ENCODE data around the gene NLRC5.
"Not testable (repeated sequence)": the region's sequence is repeated elsewhere in the genome, so short reads cannot be mapped to it uniquely, and the experiment has no call there.

Gene NLRC5

GRCh38 chr16:56982695-56983094 is 6.7 kb upstream of the NLRC5 start:
- DNase-seq = no peak

DNA sequence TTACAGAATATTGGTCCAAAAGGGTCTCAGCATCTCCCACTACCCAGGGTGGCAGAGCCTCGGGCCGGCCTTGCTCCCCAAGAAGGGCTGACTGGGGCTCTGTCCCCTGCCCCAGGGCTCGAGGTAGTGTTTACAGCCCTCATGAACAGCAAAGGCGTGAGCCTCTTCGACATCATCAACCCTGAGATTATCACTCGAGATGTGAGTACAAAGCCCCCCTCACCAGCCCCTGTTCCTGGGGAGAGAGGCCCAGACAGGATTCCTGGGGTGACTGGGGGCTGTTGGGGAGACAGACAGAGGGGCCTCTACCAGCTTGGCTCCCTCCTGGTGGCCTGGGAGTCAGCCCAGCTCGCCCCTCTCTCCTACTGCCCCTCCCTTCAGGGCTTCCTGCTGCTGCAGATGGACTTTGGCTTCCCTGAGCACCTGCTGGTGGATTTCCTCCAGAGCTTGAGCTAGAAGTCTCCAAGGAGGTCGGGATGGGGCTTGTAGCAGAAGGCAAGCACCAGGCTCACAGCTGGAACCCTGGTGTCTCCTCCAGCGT is 6.1 kb upstream of the NLRC5 start:
- no peak for DNase-seq

DNA sequence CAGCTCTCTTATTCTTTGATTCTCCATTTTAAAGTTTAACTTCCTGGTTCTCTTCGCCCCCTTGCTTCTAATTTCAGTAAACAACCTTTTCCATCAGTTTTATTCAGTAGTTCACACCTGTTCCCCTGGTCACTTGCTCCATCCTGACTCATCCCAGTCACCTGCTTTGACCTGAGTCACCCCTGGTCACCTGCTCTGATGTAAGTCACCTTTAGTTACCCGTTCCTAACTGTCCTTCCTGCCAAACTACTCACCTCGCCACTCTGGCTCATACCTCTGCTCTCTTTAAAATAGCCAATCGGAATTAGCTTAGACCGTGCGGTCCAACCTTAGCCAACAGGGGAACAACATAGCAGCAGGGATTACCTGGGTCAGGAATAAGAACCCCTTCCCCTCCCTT is 4.7 kb upstream of the NLRC5 start:
- no peak for DNase-seq

DNA sequence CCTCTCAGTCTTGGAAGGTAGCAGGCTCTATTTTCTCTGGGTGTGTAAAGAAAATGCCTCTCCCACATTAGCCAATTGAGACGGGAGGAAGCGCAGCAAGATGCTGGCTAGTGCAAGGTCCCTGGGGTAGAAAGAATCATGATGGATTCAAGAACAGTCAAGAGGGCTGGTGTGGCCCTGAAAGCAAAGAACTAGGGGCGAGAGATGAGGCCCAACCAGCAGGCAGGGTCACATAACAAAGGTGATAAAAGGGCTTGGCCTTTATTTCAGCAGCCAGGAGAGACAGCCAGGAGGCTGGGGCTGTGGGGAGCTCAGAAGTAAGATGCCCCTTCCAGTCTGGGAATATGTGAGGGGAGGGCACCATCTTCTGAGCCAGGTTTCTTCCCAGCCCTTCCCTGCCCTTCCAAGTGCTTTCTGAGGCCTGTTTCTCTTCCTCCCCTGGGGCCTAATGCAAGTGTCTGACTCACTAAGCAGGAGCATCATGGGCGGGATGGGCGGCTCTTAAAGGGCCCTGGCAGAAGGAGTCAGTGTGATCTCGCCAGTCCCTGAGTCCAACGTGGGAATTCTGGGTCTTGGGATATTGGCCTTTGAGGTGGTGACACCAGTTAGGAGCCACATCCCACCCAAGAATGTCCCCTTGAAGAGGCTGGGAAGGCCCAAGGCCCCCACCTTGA is 3.9 kb upstream of the NLRC5 start:
- DNase-seq = no peak

GRCh38 chr16:56985962-56986360 is 3.4 kb upstream of the NLRC5 start:
- no peak for DNase-seq

DNA sequence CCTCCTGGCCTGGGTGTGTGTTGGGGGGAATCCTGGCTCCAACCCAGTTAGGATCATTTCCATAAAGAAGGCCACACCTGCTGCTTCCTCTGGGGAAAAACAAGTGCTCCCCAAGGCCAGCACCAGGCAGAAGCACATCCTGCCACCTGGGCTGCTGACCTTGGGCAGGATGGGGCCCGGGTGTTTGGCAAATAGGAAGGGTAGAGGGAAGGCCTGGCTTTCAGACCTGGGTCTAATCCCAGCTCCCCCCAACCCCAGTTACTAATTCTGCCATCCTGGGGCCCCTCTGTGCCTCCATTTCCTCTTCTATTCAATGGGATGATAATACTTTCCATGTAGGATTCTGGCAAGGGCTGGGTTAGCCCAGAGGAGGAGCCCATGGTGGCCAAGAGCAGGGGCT is 3.0 kb upstream of the NLRC5 start:
- no peak for DNase-seq

DNA sequence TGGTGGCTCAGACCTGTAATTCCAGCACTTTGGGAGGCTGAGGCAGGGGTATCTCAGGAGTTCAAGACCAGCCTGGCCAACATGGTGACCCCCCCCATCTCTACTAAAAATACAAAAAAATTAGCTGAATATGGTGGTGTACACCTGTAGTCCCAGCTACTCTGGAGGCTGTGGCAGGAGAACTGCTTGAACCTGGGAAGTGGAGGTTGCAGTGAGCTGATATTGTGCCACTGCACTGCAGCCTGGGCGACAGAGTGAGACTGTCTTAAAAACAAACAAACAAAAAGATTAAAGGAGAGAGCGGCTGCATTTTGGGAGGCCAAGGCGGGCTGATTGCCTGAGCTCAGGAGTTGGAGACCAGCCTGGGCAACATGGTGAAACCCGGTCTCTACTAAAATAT is 2.4 kb upstream of the NLRC5 start:
- DNase-seq = not testable (repeated sequence)

- no peak for DNase-seq
Observed at GRCh38 chr16:56987692-56988091, 1.7 kb upstream of the NLRC5 start.

DNA sequence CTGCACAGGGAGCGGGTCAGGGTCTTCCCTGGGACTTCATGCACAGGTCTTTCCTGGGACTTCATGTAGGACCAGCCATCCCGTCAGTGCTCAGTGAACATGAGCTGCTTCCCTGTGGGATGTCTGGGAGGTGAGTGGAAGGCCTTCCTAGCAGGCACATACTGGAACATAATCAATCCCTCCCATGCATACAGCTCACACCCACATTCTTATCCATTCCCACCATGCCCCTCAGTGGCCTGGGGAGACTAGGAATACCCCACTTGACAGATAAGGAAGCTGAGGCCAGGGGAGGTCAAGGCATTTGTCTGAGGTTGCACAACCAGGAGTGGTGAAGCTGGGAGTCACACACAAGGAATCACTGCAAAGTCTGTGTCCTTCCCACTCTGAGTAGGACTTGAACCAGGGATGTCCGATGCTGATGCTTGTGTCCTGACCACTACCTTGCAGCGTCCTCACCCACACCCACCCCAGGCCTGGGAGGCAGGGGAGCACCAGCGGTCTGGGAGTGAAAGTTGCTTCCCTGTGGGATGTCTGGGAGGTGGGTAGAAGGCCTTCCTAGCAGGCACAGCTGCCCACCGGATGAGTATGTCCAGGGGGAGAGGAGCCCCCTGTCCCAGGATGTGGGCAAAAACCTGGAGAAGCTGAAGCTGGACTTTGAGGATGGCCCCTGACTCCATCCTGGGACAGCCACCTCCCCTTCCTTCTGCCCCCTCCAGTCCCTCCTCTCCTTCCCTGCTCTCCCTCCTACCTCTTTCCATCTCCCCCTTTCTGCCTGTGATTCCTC is 1.0 kb upstream of the NLRC5 start:
- DNase-seq = no peak

DNA sequence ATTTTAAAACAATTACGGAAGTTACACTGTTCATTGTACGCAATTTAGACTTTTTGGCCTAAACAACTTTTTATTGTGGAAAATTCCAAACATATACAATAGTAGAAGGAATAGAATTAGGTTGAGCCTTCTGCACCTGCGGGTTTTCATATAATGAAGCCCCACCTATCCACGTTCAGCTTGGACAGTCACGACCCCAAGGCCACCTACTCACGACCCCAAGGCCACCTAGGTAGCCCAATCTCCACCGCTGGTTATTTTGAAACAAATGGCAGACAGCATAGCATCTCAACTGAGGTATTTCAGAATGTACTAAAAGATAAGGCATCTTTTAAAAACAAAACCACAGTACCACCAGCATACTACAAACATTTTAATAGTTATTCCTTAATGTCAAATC is 631 bp downstream of the NLRC5 start:
- DNase-seq = no peak

GRCh38 chr16:56990407-56991286 is 1.3 kb downstream of the NLRC5 start:
- no peak for DNase-seq

DNA sequence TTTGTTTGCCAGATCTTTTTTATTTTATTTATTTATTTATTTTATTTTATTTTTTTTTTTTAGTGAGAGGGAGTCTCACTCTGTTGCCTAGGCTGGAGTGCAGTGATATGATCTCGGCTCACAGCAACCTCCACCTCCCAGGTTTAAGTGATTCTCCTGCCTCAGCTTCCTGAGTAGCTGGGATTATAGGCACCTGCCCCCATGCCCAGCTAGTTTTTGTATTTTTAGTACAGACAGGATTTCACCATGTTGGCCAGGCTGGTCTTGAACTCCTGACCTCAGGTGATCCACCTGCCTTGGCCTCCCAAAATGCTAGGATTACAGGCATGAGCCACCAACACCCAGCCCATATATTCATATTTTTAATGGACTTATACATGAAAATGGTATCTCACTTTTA is 3.1 kb downstream of the NLRC5 start:
- not testable (repeated sequence) for DNase-seq

DNA sequence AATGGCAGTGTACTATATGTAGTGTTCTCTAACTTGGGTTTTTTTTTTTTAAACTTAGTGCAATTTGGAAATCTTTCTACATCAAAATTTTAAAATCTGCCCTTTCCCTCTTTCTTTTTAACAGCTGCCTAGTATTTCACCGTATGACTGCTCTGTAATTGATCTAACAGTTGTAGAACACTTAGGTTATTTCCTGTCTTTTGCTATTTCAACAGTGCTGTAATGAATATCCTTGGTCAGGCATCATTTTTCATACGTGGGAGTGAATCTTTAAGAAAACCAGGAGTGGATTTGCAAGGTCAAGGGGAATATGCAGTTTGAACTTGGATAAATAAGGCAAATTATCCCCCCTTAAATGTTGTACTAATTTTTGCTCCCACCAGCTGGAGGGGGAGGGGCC is 3.8 kb downstream of the NLRC5 start:
- no peak for DNase-seq

DNA sequence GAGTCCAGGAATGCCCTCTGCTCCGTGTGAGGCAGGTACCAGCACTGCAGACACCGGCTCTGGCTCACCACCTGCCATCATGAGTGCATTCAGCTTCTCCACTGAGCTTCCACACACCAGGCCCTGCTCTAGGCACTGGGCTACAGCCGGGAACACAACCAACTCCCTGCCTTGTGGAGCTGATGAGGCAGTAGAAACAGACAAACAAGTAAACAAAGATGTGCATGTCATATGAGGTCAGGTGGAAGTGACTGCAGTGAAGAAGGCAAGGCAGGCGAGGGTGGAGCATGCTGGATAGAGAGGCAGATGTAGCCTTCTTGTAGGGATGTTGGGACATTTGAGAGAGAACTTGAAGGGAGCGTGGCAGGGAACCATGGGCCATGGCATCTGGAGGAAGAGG is 5.0 kb downstream of the NLRC5 start:
- no peak for DNase-seq

GRCh38 chr16:56995136-56995805 is 5.9 kb downstream of the NLRC5 start:
- DNase-seq = no peak

DNA sequence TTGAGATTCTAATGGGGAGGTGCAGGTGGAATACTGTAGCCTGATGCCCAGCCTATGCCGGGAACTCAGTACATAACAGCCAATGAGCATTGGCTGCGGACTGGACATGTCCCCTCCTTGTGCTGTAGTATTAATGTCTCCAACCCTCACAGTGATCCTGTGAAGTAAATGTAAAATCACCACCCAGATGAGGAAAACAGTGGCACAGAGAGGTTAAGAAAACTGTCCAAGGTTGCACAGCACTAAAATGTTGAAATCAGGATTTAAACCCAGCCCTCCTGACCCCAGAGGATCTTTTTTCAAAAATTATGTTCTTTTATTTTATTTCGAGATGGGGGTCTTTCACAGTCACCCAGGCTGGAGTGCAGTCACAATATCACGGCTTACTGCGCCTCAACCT is 7.9 kb downstream of the NLRC5 start:
- DNase-seq = no peak

DNA sequence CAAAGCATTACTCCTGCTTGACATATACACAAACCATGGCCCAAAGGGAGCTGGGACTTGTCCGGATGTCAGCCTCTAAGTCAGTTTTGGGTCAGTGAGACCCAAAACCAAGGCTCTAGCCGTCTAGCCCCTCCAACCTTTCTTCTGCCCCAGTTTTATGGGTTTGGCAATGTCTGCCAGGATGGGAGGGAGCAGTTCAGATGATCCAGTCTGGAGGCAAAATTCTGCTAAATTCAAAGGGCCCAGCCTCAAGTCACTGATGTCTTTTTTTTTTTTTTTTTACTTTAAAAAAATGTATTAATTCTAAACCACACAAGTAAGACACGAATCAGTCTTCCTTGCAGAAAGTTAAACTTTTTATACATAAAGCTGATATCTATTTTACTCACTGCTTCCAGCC is 8.6 kb downstream of the NLRC5 start:
- no peak for DNase-seq

DNA sequence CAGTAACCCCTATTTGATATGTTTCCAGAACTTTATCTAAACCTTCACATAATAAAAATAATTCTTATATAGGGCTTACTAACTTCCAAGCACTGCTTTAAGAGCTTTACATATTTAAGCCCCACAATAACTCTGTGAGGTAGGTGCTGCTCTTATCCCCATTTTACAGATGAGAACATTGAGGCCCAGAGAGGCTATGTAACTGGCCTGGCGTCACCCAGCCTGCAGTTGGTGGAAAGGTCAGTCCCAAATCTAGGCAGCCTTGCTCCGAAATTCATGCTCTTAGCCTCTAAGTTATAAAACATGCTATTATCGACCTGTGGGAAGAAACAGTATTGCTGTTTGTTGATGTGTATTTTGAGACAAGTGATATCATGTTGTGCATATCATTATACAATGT is 9.0 kb downstream of the NLRC5 start:
- DNase-seq = no peak

- no peak for DNase-seq
Observed at GRCh38 chr16:56998861-56999260, 9.5 kb downstream of the NLRC5 start.

DNA sequence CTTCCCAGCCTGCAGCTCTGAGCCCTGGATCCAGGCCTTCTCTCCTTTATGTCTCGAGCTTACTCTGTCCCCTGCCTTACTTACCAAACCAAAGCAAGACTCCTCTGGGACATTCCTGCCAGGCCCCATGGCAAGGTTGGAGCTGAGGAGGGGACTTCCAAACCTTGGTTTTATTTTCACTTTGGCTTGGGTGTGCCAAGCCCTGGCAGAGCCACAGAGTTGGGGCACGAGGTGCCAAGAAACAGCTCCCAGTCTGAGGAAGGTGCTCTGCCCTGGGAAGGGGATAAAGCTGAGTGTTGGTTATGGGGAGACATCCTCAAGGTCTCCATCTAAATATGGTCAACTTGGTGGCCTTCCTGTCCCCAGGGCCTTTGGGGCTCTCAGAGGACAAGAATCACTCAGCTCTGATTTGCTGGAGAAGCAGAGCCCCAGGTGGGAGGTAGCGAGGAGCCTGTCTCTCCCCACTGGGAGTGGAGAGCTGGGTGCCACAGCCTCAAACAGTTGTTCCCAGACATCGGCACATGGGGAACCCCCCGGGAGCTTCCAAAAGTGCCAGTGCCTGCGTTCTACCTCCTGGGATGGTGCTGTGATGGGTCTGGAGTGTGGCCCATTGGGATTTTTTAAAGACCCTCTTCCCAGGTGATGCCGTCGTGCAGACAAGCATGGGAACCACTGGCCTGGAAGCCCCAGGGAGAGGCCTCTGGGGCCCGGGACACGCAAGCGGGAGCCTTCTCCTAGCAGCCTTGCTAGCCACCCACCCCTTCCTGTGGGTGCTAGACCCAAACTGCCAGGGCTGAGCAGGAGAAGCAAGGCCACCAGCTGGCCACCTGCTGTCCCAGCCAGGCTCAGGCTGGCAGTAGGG is 10.3 kb downstream of the NLRC5 start:
- no peak for DNase-seq

DNA sequence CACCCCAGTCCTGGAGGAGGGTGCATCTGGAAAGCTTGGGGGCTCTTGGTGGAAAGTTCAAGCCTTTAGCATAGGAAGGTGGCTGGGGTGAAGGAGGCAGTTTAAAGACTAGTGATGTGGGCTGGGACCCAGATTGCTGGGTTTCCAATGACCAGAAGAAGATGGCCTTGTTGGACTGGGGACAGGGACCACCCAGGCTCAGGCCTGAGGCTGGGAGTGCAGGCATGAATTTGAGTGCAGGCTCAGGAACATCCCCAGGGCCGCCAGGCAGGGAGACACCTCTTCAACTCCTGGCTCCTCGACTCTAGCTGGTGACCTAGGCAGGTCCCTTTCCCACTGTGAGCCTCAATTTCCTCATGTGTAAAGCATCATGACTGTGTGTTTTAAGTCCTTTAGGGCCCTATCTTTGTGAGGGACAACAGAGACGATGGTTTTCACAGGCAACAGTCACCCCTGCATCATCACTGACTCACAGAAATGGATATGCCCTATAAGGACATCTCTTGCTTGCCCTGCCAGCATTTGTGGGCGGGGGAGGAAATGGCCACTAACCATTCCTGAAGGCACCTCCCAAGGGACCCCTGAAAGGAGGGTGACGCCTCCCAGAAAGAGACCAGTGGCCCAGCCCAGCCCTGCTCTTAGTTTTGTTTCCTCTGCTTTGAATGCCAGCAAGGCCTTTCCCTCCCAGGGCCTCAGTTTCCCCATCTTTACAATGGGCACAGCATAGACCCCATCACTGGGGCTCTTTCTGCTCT is 11.1 kb downstream of the NLRC5 start:
- DNase-seq = peak; percentile 58 to 59
